Nephron progenitor cell (in vitro differentiated cells): Measurements from ENCODE around the gene EIPR1.

Experiments
- DNase-seq: peaks from one replicate; pipeline ENCODE4 v3.0.0; 2021
- H3K27ac Mint-ChIP-seq: 2 replicates; pipeline ENCODE4 v1.8.0; 2021; ENCODE audit warnings: mild to moderate bottlenecking, moderate library complexity, mixed read lengths
- H3K27me3 Mint-ChIP-seq: 2 replicates; pipeline ENCODE4 v1.8.0; 2021; ENCODE audit warnings: mild to moderate bottlenecking, low read depth, mixed read lengths; ENCODE audit not compliant: poor library complexity
- H3K36me3 Mint-ChIP-seq: 2 replicates; pipeline ENCODE4 v1.8.0; 2021; ENCODE audit warnings: low read depth, mixed read lengths
- H3K4me1 Mint-ChIP-seq: 2 replicates; pipeline ENCODE4 v1.8.0; 2021; ENCODE audit warnings: mixed read lengths
- H3K4me3 Mint-ChIP-seq: 2 replicates; pipeline ENCODE4 v1.8.0; 2021; ENCODE audit warnings: mild to moderate bottlenecking, moderate library complexity, mixed read lengths
- H3K9me3 Mint-ChIP-seq: 2 replicates; pipeline ENCODE4 v1.8.0; 2021; ENCODE audit warnings: mild to moderate bottlenecking, moderate library complexity, mixed read lengths
- CTCF ChIP-seq: fragments of 200-600 bp; sonication (generic); IDR thresholded peaks from 2 replicates; pipeline ENCODE4 v1.5.0; 2021; ENCODE audit warnings: antibody characterized with exemption

The EIPR1 gene

GRCh38 chr2:3307901-3308300 lies 69.7 kb downstream of the EIPR1 start:
- DNase-seq, result no peak
- no peak for TF ChIP-seq CTCF
- H3K9me3 Mint-ChIP-seq, result peaks cover 16% of the 10 kb centered on the region
- H3K36me3 Mint-ChIP-seq, result peaks cover 40% of the 10 kb centered on the region
- H3K4me3 Mint-ChIP-seq, result no peak overlapping the region
- peaks cover 26% of the 10 kb centered on the region for H3K4me1 Mint-ChIP-seq
- H3K27me3 Mint-ChIP-seq, result peaks cover 17% of the 10 kb centered on the region
- H3K27ac Mint-ChIP-seq, result peak overlapping the region; percentile 64

- no peak overlapping the region for H3K4me3 Mint-ChIP-seq
These were observed 70.4 kb downstream of the EIPR1 start for GRCh38 chr2:3307236-3307635.

GRCh38 chr2:3305952-3306351 lies 71.7 kb downstream of the EIPR1 start:
- peaks cover 42% of the 10 kb centered on the region for H3K4me1 Mint-ChIP-seq
- H3K4me3 Mint-ChIP-seq, result no peak overlapping the region
- peaks cover 8% of the 10 kb centered on the region for H3K27me3 Mint-ChIP-seq
- no peak for DNase-seq
- TF ChIP-seq CTCF, result no peak
- H3K36me3 Mint-ChIP-seq, result peaks cover 38% of the 10 kb centered on the region
- peak overlapping the region; percentile 64 for H3K27ac Mint-ChIP-seq
- H3K9me3 Mint-ChIP-seq, result peaks cover 13% of the 10 kb centered on the region

More at GRCh38 chr2:3307236-3307635, 70.4 kb downstream of the EIPR1 start:
- Mint-ChIP-seq H3K9me3 (peaks cover 14% of the 10 kb centered on the region), H3K27ac (no peak overlapping the region), H3K27me3 (peaks cover 12% of the 10 kb centered on the region), H3K4me1 (peaks cover 32% of the 10 kb centered on the region), H3K36me3 (peaks cover 38% of the 10 kb centered on the region)
- TF ChIP-seq CTCF, result no peak
- DNase-seq, result no peak

- H3K27ac Mint-ChIP-seq, result peak overlapping the region; percentile 64
- H3K27me3 Mint-ChIP-seq, result peaks cover 8% of the 10 kb centered on the region
- no peak for TF ChIP-seq CTCF
- H3K36me3 Mint-ChIP-seq, result peaks cover 35% of the 10 kb centered on the region
- no peak overlapping the region for H3K4me3 Mint-ChIP-seq
- H3K4me1 Mint-ChIP-seq, result peaks cover 47% of the 10 kb centered on the region
- peaks cover 11% of the 10 kb centered on the region for H3K9me3 Mint-ChIP-seq
- DNase-seq, result no peak
These were observed 72.2 kb downstream of the EIPR1 start for GRCh38 chr2:3305431-3305830.

GRCh38 chr2:3303583-3304406 lies 73.8 kb downstream of the EIPR1 start:
- DNase-seq, result peak; percentile 91
- H3K27ac Mint-ChIP-seq, result peak overlapping the region; percentile 89
- H3K27me3 Mint-ChIP-seq, result peaks cover 8% of the 10 kb centered on the region
- peak; percentile 93 for TF ChIP-seq CTCF
- peaks cover 47% of the 10 kb centered on the region for H3K4me1 Mint-ChIP-seq
- peak overlapping the region; percentile 42 for H3K4me3 Mint-ChIP-seq
- peaks cover 30% of the 10 kb centered on the region for H3K36me3 Mint-ChIP-seq
- H3K9me3 Mint-ChIP-seq, result no peaks in the 10 kb centered on the region
